Measurements from ENCODE around the gene LPCAT3. TPM values are rescaled to one million over a fixed set of nuclear protein-coding genes. Genes with fewer than 3 reads are reported as not detected.
A peak's percentile ranks its signal among the peaks of the same experiment; 100 is the strongest.

LPCAT3 gene
- total and polyA plus RNA-seq, 2 of the 13 experiments (the other 11 are each of a cell fraction or from before 2014, with no cell fraction given): 44.5 to 64.3 TPM

GRCh38 chr12:6981152-6982052 is 36.9 kb downstream of the LPCAT3 start (continued):
- TF ChIP-seq ZNF513 (CRISPR knock-in tag; conservative IDR thresholded peaks at IDR 0.05) (no peak), MIXL1 (CRISPR knock-in tag; IDR thresholded peaks at IDR 0.05) (peak; percentile 96), SETDB1 (CRISPR knock-in tag; IDR thresholded peaks at IDR 0.05; ENCODE audit: borderline replicate concordance) (no peak)

DNA sequence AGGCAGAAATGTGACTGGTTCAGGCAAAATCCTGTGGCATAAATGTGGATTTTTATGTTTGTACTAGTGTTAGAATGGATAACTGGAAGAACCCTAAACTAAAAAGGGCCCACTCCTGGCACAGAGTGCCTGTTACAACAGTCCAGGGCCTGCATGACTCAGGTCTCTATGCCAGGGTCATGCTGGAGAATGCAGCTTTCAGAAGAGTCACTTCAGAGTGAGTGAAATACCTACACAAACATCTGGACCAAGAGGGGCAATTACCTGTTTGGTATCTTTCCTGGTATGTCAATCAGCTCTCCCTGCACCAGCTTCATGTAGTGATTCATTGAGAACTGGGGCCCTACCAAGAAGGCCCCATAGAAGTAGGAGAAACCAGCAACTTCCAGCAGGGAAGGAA is 37.5 kb downstream of the LPCAT3 start:
- no peaks in the 10 kb centered on the region for H3K9me3 ChIP-seq (ENCODE audit: low read length)
- ATAC-seq: peak; percentile 81
- H4K20me1 ChIP-seq (ENCODE audit: insufficient read depth, low read length): no peaks in the 10 kb centered on the region
- peak overlapping the region; percentile 67 for H3K9ac ChIP-seq (ENCODE audit: insufficient read depth, low read depth, low read length)
- H3K4me3 ChIP-seq (replicated peaks in 1 of 3; ENCODE audit: insufficient read depth in 1 of 3, low read depth in 2 of 3, low read length in 3 of 3): peak overlapping the region in 1 of 3 experiments; percentile 29; a peak in 1 of 6 replicates
- H2AFZ ChIP-seq (ENCODE audit: low read length): no peak overlapping the region
- FAIRE-seq: no peak
- CTCF ChIA-PET (ENCODE audit: low intra/inter-chr PET ratio, low total read pairs): no interaction called here
- intact Hi-C loops (cut with micrococcal nuclease; ENCODE audit: unreplicated experiment) (loop anchor here (1.0 to 2.0 kb wide), 2 partner anchors 9 to 38 kb away; partner anchors contain the start of gene LPCAT3), in situ Hi-C loops (cut with HindIII; ENCODE audit: extremely low pct_ligation_motif_present, low pct_unique_long_range_greater_than_20kb) (loop anchor here (5.0 kb wide), 1 partner anchor 37 kb away; the partner anchor contains the start of gene LPCAT3)
- peaks cover 64% of the 10 kb centered on the region for H3K4me1 ChIP-seq (ENCODE audit: insufficient read depth, low read length)
- H3K36me3 ChIP-seq (replicated peaks in 1 of 2; ENCODE audit: control insufficient read depth in 1 of 2, insufficient read depth in 2 of 2, low read length in 2 of 2): peaks cover 6 to 27% of the 10 kb centered on the region in 2 experiments
- peak overlapping the region; percentile 98 for H3K27ac ChIP-seq (ENCODE audit: extremely low read length, insufficient read depth, low read length)
- BruUV-seq (replicated peaks): no TSS peak
- H3K4me2 ChIP-seq (ENCODE audit: low read depth, low read length): peak overlapping the region; percentile 71
- peak; percentile 76 for DNase-seq (ENCODE audit: low spot score)
- H3K27me3 ChIP-seq (ENCODE audit: control insufficient read depth in 1 of 2, insufficient read depth in 2 of 2, low read length in 2 of 2): no peaks in the 10 kb centered on the region
- POLR2A ChIA-PET: interaction anchor here (0.8 to 5.4 kb wide), 17 partner anchors 8 to 149 kb away, joined by 3 to 65 read pairs (median 6); partner anchors contain the start of genes C12orf57, CLSTN3, EMG1 and LPCAT3
- H3K79me2 ChIP-seq (ENCODE audit: insufficient read depth, low read length): no peaks in the 10 kb centered on the region
- TF ChIP-seq ZNF281 (CRISPR knock-in tag; IDR thresholded peaks at IDR 0.05; ENCODE audit: borderline replicate concordance) (no peak), ZNF564 (CRISPR knock-in tag; IDR thresholded peaks at IDR 0.05) (0 out of 2 replicates have a peak, but pooled peaks have one; percentile 6), NR2F1 (CRISPR knock-in tag; IDR thresholded peaks at IDR 0.05) (0 out of 4 replicates have a peak, but pooled peaks of 1 of the 2 experiments have one; percentile 6), IKZF4 (CRISPR knock-in tag; IDR thresholded peaks at IDR 0.05; ENCODE audit: borderline replicate concordance, low read depth, not compliant biosample characterization) (no peak), HNRNPL (IDR thresholded peaks at IDR 0.05; ENCODE audit: low read depth, low read length) (no peak), SNAI1 (CRISPR knock-in tag; IDR thresholded peaks at IDR 0.05; ENCODE audit: borderline replicate concordance) (0 out of 2 replicates have a peak, but pooled peaks have one; percentile 41), MLLT10 (CRISPR knock-in tag; IDR thresholded peaks at IDR 0.05) (no peak), ZEB1 (IDR thresholded peaks at IDR 0.05; ENCODE audit: insufficient replicate concordance, low read depth) (no peak), NCOA2 (CRISPR knock-in tag; IDR thresholded peaks at IDR 0.05) (no peak), RBAK (CRISPR knock-in tag; IDR thresholded peaks at IDR 0.05) (no peak), KLF15 (CRISPR knock-in tag; IDR thresholded peaks at IDR 0.05; ENCODE audit: borderline replicate concordance) (no peak), MED8 (CRISPR knock-in tag; IDR thresholded peaks at IDR 0.05; ENCODE audit: insufficient replicate concordance) (no peak), KLF9 (CRISPR knock-in tag; IDR thresholded peaks at IDR 0.05; ENCODE audit: low read depth) (0 out of 2 replicates have a peak, but pooled peaks have one; percentile 44), ZNF326 (CRISPR knock-in tag; IDR thresholded peaks at IDR 0.05; ENCODE audit: borderline replicate concordance) (no peak), POGZ (CRISPR knock-in tag; IDR thresholded peaks at IDR 0.05) (0 out of 2 replicates have a peak, but pooled peaks have one; percentile 26)

All from HepG2 (cell line).